Measurements from ENCODE around the gene ADAM11. TPM values are rescaled to one million over a fixed set of nuclear protein-coding genes. Genes with fewer than 3 reads are reported as not detected.
A peak's percentile ranks its signal among the peaks of the same experiment; 100 is the strongest.

The ADAM11 gene
- total and polyA plus RNA-seq, 2 of the 4 experiments (the other 2 are of a cell fraction): 0.36 to 0.53 TPM

DNA sequence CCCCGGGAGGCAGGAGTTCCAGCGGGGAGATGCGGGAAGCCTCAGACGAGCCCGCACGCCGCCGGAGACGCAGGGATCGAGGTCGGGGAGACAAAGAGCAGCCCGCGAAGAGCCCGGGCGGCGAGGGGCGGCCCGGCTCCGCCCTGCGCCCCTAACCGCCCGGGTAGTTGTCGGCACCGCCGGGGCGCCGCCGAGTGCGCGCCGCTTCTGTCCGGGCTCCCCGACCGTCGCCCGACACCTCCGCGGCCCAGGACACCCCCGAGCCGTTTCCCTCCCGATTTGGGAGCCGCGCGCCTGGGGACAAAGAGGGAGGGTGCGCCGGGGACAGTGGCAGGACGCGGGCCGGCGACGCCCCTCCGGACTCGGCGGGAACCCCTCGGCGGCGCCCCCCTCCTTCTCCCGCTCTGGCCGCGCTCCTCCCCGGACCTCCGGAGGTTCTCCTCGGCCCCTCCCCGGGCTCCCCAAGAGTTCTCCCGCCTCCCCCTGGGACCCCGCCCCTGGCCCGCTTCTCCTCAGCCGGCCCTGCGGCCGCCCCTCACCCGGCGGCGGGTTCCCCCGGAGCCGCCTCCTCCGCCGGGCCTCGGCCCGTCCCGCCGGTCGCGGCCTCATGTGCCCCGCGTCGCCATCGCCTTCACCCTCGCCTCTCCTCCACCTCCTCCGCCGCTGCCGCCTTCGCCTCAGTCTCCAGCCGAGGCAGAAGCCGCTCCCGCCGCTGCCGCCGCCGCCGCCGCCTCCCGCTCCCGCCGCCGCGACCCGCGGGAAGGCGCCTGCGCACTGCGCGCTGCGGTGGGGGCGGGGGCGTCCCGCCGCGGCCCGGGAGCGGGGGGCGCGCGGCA, 71.0 kb downstream of the ADAM11 start, which contains the start of gene GJC1:
GJC1 (minus strand) TSS at position 765 of the 836 bp plus-strand sequence. CDS start 24,470 bp downstream, outside the sequence.
- Histone ChIP-seq H3K56ac (ENCODE audit: extremely low read depth, insufficient read depth, low read length) (peak within 1 kb of the TSS; percentile 84), H3K9me3 (ENCODE audit: control insufficient read depth, insufficient read depth, low read length) (no peaks in the 10 kb centered on the region), H3K9me1 (ENCODE audit: insufficient read depth, low read length) (0 out of 2 replicates have a peak, but pooled peaks cover 4% of the 10 kb centered on the region), H4K5ac (ENCODE audit: low read depth, low read length) (peak within 1 kb of the TSS; percentile 50), H4K8ac (ENCODE audit: low read depth in 2 of 2, low read length in 2 of 2) (peak within 1 kb of the TSS; percentile 82 to 92), H3K27ac (ENCODE audit: insufficient read depth, low read length) (peak within 1 kb of the TSS; percentile 86), H3K18ac (ENCODE audit: low read depth, low read length) (peak within 1 kb of the TSS; percentile 56), H3K23ac (ENCODE audit: low read depth, low read length) (peak within 1 kb of the TSS; percentile 91), H4K20me1 (ENCODE audit: insufficient read depth, low read length) (0 out of 2 replicates have a peak, but pooled peaks cover 3% of the 10 kb centered on the region), H2BK15ac (ENCODE audit: low read depth, low read length) (peak within 1 kb of the TSS; percentile 72; the same call in 2 of the 3 replicates), H3K4ac (ENCODE audit: low read depth, low read length) (peak within 1 kb of the TSS; percentile 77), H2AK5ac (ENCODE audit: low read depth, low read length) (peak within 1 kb of the TSS; percentile 75), H3K27me3 (ENCODE audit: control insufficient read depth, insufficient read depth, low read length) (no peaks in the 10 kb centered on the region), H2BK120ac (ENCODE audit: low read depth, low read length) (peak within 1 kb of the TSS; percentile 72), H3K9ac (ENCODE audit: low read depth, low read length) (peak within 1 kb of the TSS; percentile 94), H2BK5ac (ENCODE audit: low read depth, low read length, poor library complexity, severe bottlenecking) (peak within 1 kb of the TSS; percentile 75), H3K4me3 (ENCODE audit: insufficient read depth, low read depth, low read length) (peak within 1 kb of the TSS; percentile 77), H3K4me1 (ENCODE audit: control insufficient read depth, insufficient read depth, low read length) (peaks cover 2% of the 10 kb centered on the region), H3K79me1 (ENCODE audit: low read depth in 1 of 2, low read length in 2 of 2) (peaks cover 6 to 18% of the 10 kb centered on the region in 2 experiments; a peak in 2 of 4 replicates), H2AK9ac (replicated peaks; ENCODE audit: low read depth, low read length, poor library complexity) (peak within 1 kb of the TSS; percentile 94), H4K91ac (ENCODE audit: insufficient read depth, low read depth, low read length) (peak within 1 kb of the TSS; percentile 76), H3K36me3 (ENCODE audit: control insufficient read depth, insufficient read depth, low read length) (no peaks in the 10 kb centered on the region), H2BK20ac (ENCODE audit: low read depth, low read length) (peak within 1 kb of the TSS; percentile 0; the same call in 1 of the 2 replicates), H2AFZ (replicated peaks; ENCODE audit: low read length, poor library complexity) (peak within 1 kb of the TSS; percentile 88), H3K4me2 (ENCODE audit: low read depth, low read length) (peak within 1 kb of the TSS; percentile 97), H3K14ac (replicated peaks; ENCODE audit: low read depth, low read length) (peak within 1 kb of the TSS; percentile 95)
- in situ Hi-C loops (cut with MboI; ENCODE audit: low sequenced_read_pairs) (loop anchor here (5.0 kb wide), 1 partner anchor 37 kb away; no protein-coding TSS in a partner anchor), intact Hi-C loops (cut with micrococcal nuclease) (loop anchor here (1.0 kb wide), 1 partner anchor 50 kb away; no protein-coding TSS in a partner anchor), dilution Hi-C loops (cut with HindIII; ENCODE audit: low sequenced_read_pairs, unreplicated experiment) (no loop called here)
- WGBS, 2 experiments (ENCODE audit: extremely low coverage in 2 of 2, insufficient read length in 1 of 2): 0% methylated on average over 71 of the region's 123 CpGs; no CpG with 5 or more reads in 1 of the 2 experiments
- BruUV-seq (replicated peaks): no TSS peak
- POLR2A ChIA-PET (ENCODE audit: unreplicated experiment): no interaction called here
- TF ChIP-seq RAD21 (IDR thresholded peaks at IDR 0.05; ENCODE audit: low read length) (no peak), BHLHE40 (IDR thresholded peaks at IDR 0.05; ENCODE audit: low read depth, low read length) (peak; percentile 53; the same call in 1 of the 2 replicates), MAZ (IDR thresholded peaks at IDR 0.05; ENCODE audit: borderline replicate concordance, low read depth, low read length) (peak; percentile 22; the same call in 1 of the 2 replicates), MAFK (IDR thresholded peaks at IDR 0.05; ENCODE audit: low read depth, low read length) (no peak), MXI1 (IDR thresholded peaks at IDR 0.05; ENCODE audit: borderline replicate concordance, low read depth, low read length) (peak; percentile 24; the same call in 1 of the 2 replicates), POLR2A (IDR thresholded peaks at IDR 0.05; ENCODE audit: low read depth, low read length) (no peak; the same call in 1 of the 2 replicates), RCOR1 (IDR thresholded peaks at IDR 0.05; ENCODE audit: insufficient replicate concordance, low read length) (no peak)
- TF ChIP-seq, protein P1, sequence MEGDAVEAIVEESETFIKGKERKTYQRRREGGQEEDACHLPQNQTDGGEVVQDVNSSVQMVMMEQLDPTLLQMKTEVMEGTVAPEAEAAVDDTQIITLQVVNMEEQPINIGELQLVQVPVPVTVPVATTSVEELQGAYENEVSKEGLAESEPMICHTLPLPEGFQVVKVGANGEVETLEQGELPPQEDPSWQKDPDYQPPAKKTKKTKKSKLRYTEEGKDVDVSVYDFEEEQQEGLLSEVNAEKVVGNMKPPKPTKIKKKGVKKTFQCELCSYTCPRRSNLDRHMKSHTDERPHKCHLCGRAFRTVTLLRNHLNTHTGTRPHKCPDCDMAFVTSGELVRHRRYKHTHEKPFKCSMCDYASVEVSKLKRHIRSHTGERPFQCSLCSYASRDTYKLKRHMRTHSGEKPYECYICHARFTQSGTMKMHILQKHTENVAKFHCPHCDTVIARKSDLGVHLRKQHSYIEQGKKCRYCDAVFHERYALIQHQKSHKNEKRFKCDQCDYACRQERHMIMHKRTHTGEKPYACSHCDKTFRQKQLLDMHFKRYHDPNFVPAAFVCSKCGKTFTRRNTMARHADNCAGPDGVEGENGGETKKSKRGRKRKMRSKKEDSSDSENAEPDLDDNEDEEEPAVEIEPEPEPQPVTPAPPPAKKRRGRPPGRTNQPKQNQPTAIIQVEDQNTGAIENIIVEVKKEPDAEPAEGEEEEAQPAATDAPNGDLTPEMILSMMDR (conservative IDR thresholded peaks at IDR 0.05; ENCODE audit: low read depth, low read length): no peak
- ATAC-seq (ENCODE audit: low read depth) (peak; percentile 77), DNase-seq (no peak)
- CTCF ChIA-PET: no interaction called here

Measured in IMR-90 (cell line).